ENCODE measurements around the gene HDDC3. TPM values are rescaled to one million over a fixed set of nuclear protein-coding genes. Genes with fewer than 3 reads are reported as not detected.

HDDC3 gene
- total RNA-seq, 1 experiment from 2014 or later = 13.3 TPM

GRCh38 chr15:90952901-90953677 lies 20.7 kb upstream of the HDDC3 start:
- Mint-ChIP-seq H3K36me3 (ENCODE audit: insufficient read depth in 1 of 3, low read depth in 3 of 3) (peaks cover 20 to 55% (median 54%) of the 10 kb centered on the region in 3 experiments; a peak in 6 of 7 replicates), H3K27ac (peak overlapping the region in 1 of 3 experiments; percentile 22; a peak in 1 of 7 replicates), H3K4me3 (peak overlapping the region in 1 of 2 experiments; percentile 29; a peak in 1 of 5 replicates), H3K27me3 (ENCODE audit: low read depth) (no peaks in the 10 kb centered on the region), H3K4me1 (peaks cover 15 to 16% of the 10 kb centered on the region in 2 experiments), H3K9me3 (no peaks in the 10 kb centered on the region)
- Histone ChIP-seq H3K18ac (ENCODE audit: insufficient read length, low read depth, low read length) (no peak overlapping the region), H3K4ac (ENCODE audit: low read depth, low read length) (no peak overlapping the region), H4K91ac (ENCODE audit: insufficient read length, low read depth, low read length) (no peak overlapping the region), H3K79me2 (ENCODE audit: insufficient read depth, low read length) (no peaks in the 10 kb centered on the region), H3K23ac (ENCODE audit: insufficient read length, low read depth, low read length) (no peak overlapping the region), H4K20me1 (ENCODE audit: control insufficient read depth, insufficient read depth, insufficient read length) (peaks cover 3% of the 10 kb centered on the region), H4K5ac (ENCODE audit: insufficient read length, low read depth, low read length) (no peak overlapping the region), H3K4me2 (ENCODE audit: insufficient read depth, insufficient read length, low read length) (no peak overlapping the region), H2BK12ac (ENCODE audit: insufficient read length, low read depth, low read length) (no peak overlapping the region), H3K27me3 (ENCODE audit: insufficient read depth, low read length) (no peaks in the 10 kb centered on the region), H3K9me3 (ENCODE audit: control insufficient read depth, low read depth, low read length) (no peaks in the 10 kb centered on the region), H3K56ac (ENCODE audit: insufficient read length, low read depth, low read length) (no peak overlapping the region), H3K79me1 (ENCODE audit: insufficient read depth, low read depth, low read length, poor library complexity, severe bottlenecking) (no peaks in the 10 kb centered on the region), H3K4me1 (ENCODE audit: insufficient read depth, low read length) (peaks cover 7% of the 10 kb centered on the region; the same call in 1 of the 2 replicates), H3T11ph (ENCODE audit: low read length) (no peak overlapping the region), H2BK20ac (ENCODE audit: low read depth, low read length, poor library complexity, severe bottlenecking) (no peak overlapping the region), H2AFZ (ENCODE audit: low read length) (no peak overlapping the region), H3K23me2 (ENCODE audit: insufficient read length, low read depth, low read length, poor library complexity, severe bottlenecking) (peaks cover 18% of the 10 kb centered on the region), H2BK15ac (ENCODE audit: low read depth, low read length) (no peak overlapping the region), H2BK120ac (ENCODE audit: low read depth, low read length, poor library complexity, severe bottlenecking) (no peak overlapping the region), H3K27ac (ENCODE audit: insufficient read length, low read depth, low read length) (no peak overlapping the region), H4K8ac (replicated peaks; ENCODE audit: insufficient read length, low read depth, low read length) (no peak overlapping the region), H2AK5ac (ENCODE audit: insufficient read length, low read length) (no peak overlapping the region), H3K14ac (ENCODE audit: insufficient read depth, low read length) (no peak overlapping the region), H2BK5ac (ENCODE audit: insufficient read length, low read length) (no peak overlapping the region), H3K9ac (ENCODE audit: extremely low read depth, insufficient read length, low read length) (no peak overlapping the region)
- DNase-seq = no peak
- no peak for TF ChIP-seq CTCF (conservative IDR thresholded peaks at IDR 0.05)
- WGBS (ENCODE audit: extremely low coverage, insufficient read length, low lambda C conversion rate) = no CpG with 5 or more reads among the region's 14 CpGs
